GM21423 (cell line): Measurements from ENCODE around the gene HM13.
"Not testable (repeated sequence)": the region's sequence is repeated elsewhere in the genome, so short reads cannot be mapped to it uniquely, and the experiment has no call there.

Experiments used
- ATAC-seq: cut with Tn5 transposase; IDR thresholded peaks from one replicate; pipeline ENCODE4 v1.9.1; 2021; ENCODE audit warnings: mild to moderate bottlenecking, moderate library complexity; ENCODE audit not compliant: unreplicated experiment

Gene HM13

GRCh38 chr20:31514154-31515071, at the start of gene HM13:
Gene HM13 (plus strand): TSS chr20:31514442. CDS start chr20:31514552, 110 bp downstream.
- peak; percentile 84 for ATAC-seq

- not testable (repeated sequence) for ATAC-seq
Observed at GRCh38 chr20:31470946-31471345, 43.3 kb upstream of the HM13 start.

- no peak for ATAC-seq
Observed at GRCh38 chr20:31472395-31473330, 41.6 kb upstream of the HM13 start.

GRCh38 chr20:31473331-31474096, 40.7 kb upstream of the HM13 start:
- no peak for ATAC-seq

GRCh38 chr20:31474097-31474436, 40.2 kb upstream of the HM13 start:
- ATAC-seq: no peak

GRCh38 chr20:31474758-31475427, 39.3 kb upstream of the HM13 start, which contains the start of the genes DEFB124 and REM1:
Gene DEFB124 (minus strand): TSS chr20:31475127. CDS start chr20:31473013, 2,114 bp downstream.
Gene REM1 (plus strand): TSS chr20:31475288. CDS start chr20:31476446, 1,158 bp downstream.
- no peak for ATAC-seq

- ATAC-seq: no peak
Observed at GRCh38 chr20:31475472-31476293, 38.6 kb upstream of the HM13 start.

- ATAC-seq: no peak
Observed at GRCh38 chr20:31476294-31476585, 38.0 kb upstream of the HM13 start.

GRCh38 chr20:31476643-31477215, 37.5 kb upstream of the HM13 start:
- ATAC-seq: no peak

GRCh38 chr20:31484001-31484400, 30.2 kb upstream of the HM13 start:
- no peak for ATAC-seq

- ATAC-seq: no peak
Observed at GRCh38 chr20:31485450-31486339, 28.5 kb upstream of the HM13 start.

- ATAC-seq: no peak
Observed at GRCh38 chr20:31488115-31488514, 26.1 kb upstream of the HM13 start.

GRCh38 chr20:31489152-31489551, 25.1 kb upstream of the HM13 start:
- no peak for ATAC-seq

GRCh38 chr20:31490752-31491151, 23.5 kb upstream of the HM13 start:
- ATAC-seq: no peak

- ATAC-seq: no peak
Observed at GRCh38 chr20:31494131-31494530, 20.1 kb upstream of the HM13 start.

- ATAC-seq: no peak
Observed at GRCh38 chr20:31496761-31497295, 17.4 kb upstream of the HM13 start.

GRCh38 chr20:31497838-31498540, 16.3 kb upstream of the HM13 start:
- no peak for ATAC-seq
